Upper lobe of left lung (tissue), 6 donors: Measurements from ENCODE around the gene AGTPBP1. TPM values are rescaled to one million over a fixed set of nuclear protein-coding genes. Genes with fewer than 3 reads are reported as not detected.
A peak's percentile ranks its signal among the peaks of the same experiment; 100 is the strongest.

Experiments used
- ATAC-seq, 2 donors: fragments of 200-7000 bp; cut with Tn5 transposase; one replicate each; pipeline ENCODE4 v1.9.1; 2022; ENCODE audit warnings: mild to moderate bottlenecking in 2 of 2, moderate library complexity in 2 of 2; ENCODE audit not compliant: low FRiP score in 2 of 2
- DNase-seq, 2 donors: peaks; one replicate each; pipeline ENCODE4 v3.0.0-alpha.2; 2019 to 2020
- H3K27ac ChIP-seq, 4 donors: fragments of 200-600 bp; sonication (generic); one replicate each; pipeline ENCODE4 v1.5.1; 2016 to 2019
- H3K27me3 ChIP-seq, 4 donors: fragments of 200-600 bp; sonication (generic); one replicate each; pipeline ENCODE4 v1.5.1; 2017 to 2019
- H3K36me3 ChIP-seq, 4 donors: fragments of 200-600 bp; sonication (generic); one replicate each; pipeline ENCODE4 v1.5.1; 2016 to 2019
- H3K4me1 ChIP-seq, 4 donors: fragments of 200-600 bp; sonication (generic); one replicate each; pipeline ENCODE4 v1.5.1; 2018 to 2019
- H3K4me3 ChIP-seq, 4 donors: fragments of 200-600 bp; sonication (generic); one replicate each; pipeline ENCODE4 v1.5.1; 2017 to 2019; ENCODE audit warnings: mild to moderate bottlenecking in 2 of 4, moderate library complexity in 1 of 4
- H3K9me3 ChIP-seq, 4 donors: fragments of 200-600 bp; sonication (generic); one replicate each; pipeline ENCODE4 v1.5.1; 2018 to 2019
- EP300 ChIP-seq, 4 donors: sonication (generic); formaldehyde crosslinking; IDR thresholded peaks; one replicate each; pipeline ENCODE4 v1.5.1; 2017; ENCODE audit warnings: antibody characterized with exemption in 4 of 4, control low read depth in 2 of 4
- POLR2A ChIP-seq, 4 donors: fragments of 450-650 bp; IDR thresholded peaks; one replicate each; pipeline ENCODE4 v1.5.1; 2016 to 2017; ENCODE audit warnings: antibody characterized with exemption in 4 of 4, mild to moderate bottlenecking in 2 of 4
- POLR2AphosphoS5 ChIP-seq, 2 donors: sonication (generic); formaldehyde crosslinking; IDR thresholded peaks; one replicate each; pipeline ENCODE4 v1.5.1; 2017; ENCODE audit warnings: antibody characterized with exemption in 2 of 2
- WGBS, 2 donors: methylation state at CpG; one replicate each; pipeline ENCODE4 v1.1.5; 2017 to 2018; 5-methylcytosine and 5-hydroxymethylcytosine counted together
- total RNA-seq, 6 donors: library from RNA; depleted of rRNA in 4 of 6; stranded (reverse); fragments of >200 nt in 4 of 6; gene quantifications; one replicate each; pipeline versions ENCODE4 v1.1.0 to v1.2.1, GENCODE V29; 2016 to 2021
- TF ChIP-seq, protein P1 (sequence below), 6 experiments: fragments of 450-650 bp in 4 of 6; fragments of 200-600 bp in 2 of 6; sonication (generic) in 2 of 6; IDR thresholded peaks; one replicate each; pipeline ENCODE4 v1.5.1; 2016 to 2019; ENCODE audit warnings: antibody characterized with exemption in 6 of 6
- donor health status: DM: no; HTN: no; CAD: no; lungs with moderate emphysema.
- donor health status: DM: no; HTN: yes; CAD: no; lungs with severe emphysema.

The AGTPBP1 gene
- total RNA-seq, 6 donors from 2014 or later, result 27.3 to 65.2 (median 40.4) TPM

DNA sequence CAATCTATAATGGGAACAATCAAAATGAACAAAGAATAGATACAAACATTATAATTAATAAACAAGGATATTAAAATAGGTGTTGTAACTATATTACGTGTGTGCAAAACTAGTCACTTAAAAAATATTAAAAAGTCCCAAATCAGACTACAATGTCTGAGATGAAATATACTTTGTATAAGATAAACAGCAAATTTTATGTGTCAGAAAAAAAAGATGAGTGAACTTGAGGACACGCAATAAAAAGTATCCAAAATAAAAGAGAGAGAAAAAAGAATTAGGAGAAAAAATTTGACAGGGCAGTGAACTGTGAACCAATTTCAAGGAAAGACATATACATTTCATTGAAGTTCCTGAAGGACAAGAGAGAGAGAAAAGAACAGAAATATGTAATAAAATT lies 37.0 kb downstream of the AGTPBP1 start:
- ATAC-seq, result no peak
- H3K27me3 ChIP-seq, result no peaks in the 10 kb centered on the region
- H3K4me1 ChIP-seq, result peaks cover 0 to 9% (median 3%) of the 10 kb centered on the region in 4 donors
- TF ChIP-seq, protein P1, sequence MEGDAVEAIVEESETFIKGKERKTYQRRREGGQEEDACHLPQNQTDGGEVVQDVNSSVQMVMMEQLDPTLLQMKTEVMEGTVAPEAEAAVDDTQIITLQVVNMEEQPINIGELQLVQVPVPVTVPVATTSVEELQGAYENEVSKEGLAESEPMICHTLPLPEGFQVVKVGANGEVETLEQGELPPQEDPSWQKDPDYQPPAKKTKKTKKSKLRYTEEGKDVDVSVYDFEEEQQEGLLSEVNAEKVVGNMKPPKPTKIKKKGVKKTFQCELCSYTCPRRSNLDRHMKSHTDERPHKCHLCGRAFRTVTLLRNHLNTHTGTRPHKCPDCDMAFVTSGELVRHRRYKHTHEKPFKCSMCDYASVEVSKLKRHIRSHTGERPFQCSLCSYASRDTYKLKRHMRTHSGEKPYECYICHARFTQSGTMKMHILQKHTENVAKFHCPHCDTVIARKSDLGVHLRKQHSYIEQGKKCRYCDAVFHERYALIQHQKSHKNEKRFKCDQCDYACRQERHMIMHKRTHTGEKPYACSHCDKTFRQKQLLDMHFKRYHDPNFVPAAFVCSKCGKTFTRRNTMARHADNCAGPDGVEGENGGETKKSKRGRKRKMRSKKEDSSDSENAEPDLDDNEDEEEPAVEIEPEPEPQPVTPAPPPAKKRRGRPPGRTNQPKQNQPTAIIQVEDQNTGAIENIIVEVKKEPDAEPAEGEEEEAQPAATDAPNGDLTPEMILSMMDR (IDR thresholded peaks at IDR 0.05), result no peak
- no peak for TF ChIP-seq EP300 (IDR thresholded peaks at IDR 0.05)
- TF ChIP-seq POLR2A (IDR thresholded peaks at IDR 0.05), result no peak
- no peak for TF ChIP-seq POLR2AphosphoS5 (IDR thresholded peaks at IDR 0.05)
- no peak for DNase-seq
- WGBS, 2 donors, result 96 to 97% methylated on average over 2 of the region's 2 CpGs
- no peaks in the 10 kb centered on the region for H3K36me3 ChIP-seq
- no peak overlapping the region for H3K27ac ChIP-seq
- H3K4me3 ChIP-seq, result no peak overlapping the region
- peaks cover 0 to 5% (median 0%) of the 10 kb centered on the region in 4 donors for H3K9me3 ChIP-seq

DNA sequence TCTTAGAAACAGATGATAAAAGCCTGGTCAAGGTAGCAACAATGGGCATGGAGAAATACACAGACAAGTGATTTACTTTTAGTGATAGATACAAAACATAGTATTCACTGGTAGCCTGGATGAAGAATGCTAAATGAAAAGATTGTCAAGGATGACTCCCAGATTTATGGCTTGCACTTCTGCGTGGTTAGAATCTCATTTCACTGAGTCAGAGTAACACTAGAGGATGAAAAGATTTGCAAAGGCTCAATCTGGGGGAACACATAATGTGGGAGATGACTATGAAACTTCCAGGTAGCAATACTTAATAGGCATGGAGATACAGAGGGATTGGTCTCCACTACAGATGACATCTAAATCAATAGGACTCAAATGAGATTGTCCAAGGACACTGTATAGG lies 38.4 kb downstream of the AGTPBP1 start:
- no peaks in the 10 kb centered on the region for H3K9me3 ChIP-seq
- H3K36me3 ChIP-seq, result no peaks in the 10 kb centered on the region
- ATAC-seq, result no peak
- no peak for DNase-seq
- no peak for TF ChIP-seq EP300 (IDR thresholded peaks at IDR 0.05)
- TF ChIP-seq, protein P1 (IDR thresholded peaks at IDR 0.05), result no peak
- no peak for TF ChIP-seq POLR2A (IDR thresholded peaks at IDR 0.05)
- TF ChIP-seq POLR2AphosphoS5 (IDR thresholded peaks at IDR 0.05), result no peak
- H3K27ac ChIP-seq, result no peak overlapping the region
- peaks cover 0 to 9% (median 3%) of the 10 kb centered on the region in 4 donors for H3K4me1 ChIP-seq
- no peak overlapping the region for H3K4me3 ChIP-seq
- H3K27me3 ChIP-seq, result no peaks in the 10 kb centered on the region
- WGBS, 2 donors, result 84 to 88% methylated on average over 1 of the region's 1 CpG

DNA sequence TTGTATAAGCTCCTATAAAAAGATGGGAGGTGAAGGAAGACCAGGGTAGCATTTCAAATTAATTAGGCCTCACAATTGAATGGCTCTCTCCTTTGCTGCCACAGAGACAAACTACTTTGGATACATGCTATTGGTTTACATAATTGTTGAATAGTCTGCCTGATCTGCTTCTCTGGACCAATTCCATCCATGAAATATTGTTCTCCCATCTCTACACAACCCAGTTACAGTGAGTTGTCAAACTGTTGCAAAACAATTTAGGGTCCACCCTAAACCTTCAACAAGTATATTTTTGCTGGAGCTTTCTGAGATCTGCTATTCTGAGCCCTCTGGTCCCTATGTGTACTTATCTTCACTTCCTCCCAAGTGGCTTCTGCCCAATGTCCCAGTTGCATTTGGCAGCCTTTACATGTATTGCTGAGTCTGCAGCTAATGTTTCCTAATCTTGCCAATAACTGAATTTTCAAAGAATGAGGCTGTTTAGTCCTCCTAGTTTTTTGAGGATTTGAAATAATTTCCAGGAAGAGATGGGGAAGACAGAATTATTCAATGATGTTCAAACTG lies 38.9 kb downstream of the AGTPBP1 start:
- H3K9me3 ChIP-seq, result no peaks in the 10 kb centered on the region
- ATAC-seq (peak in 1 of 2 donors; percentile 59), DNase-seq (no peak)
- no peak overlapping the region for H3K4me3 ChIP-seq
- H3K4me1 ChIP-seq, result peaks cover 0 to 9% (median 3%) of the 10 kb centered on the region in 4 donors
- no peaks in the 10 kb centered on the region for H3K27me3 ChIP-seq
- no peak for TF ChIP-seq POLR2A (IDR thresholded peaks at IDR 0.05)
- H3K27ac ChIP-seq, result no peak overlapping the region
- H3K36me3 ChIP-seq, result no peaks in the 10 kb centered on the region

DNA sequence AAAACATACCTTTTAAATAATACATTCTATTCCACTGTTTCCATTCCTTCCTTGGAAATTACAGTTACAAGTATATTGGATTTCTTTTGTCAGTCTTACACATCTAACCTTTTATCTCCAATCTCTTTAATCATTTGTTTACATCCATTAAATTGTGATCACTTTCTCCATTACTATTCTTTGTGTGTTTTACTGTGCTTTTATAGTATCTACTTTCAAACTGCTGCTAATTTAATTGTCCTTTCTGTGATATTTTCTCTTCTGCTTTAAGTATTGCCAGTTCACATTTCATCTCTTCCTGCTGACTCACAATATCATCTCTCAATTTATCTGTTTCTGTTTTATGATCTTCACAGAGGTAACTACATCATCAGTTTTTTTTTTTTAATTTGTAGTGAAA lies 39.6 kb downstream of the AGTPBP1 start:
- Histone ChIP-seq H3K27ac (no peak overlapping the region), H3K4me1 (peaks cover 0 to 9% (median 3%) of the 10 kb centered on the region in 4 donors), H3K36me3 (no peaks in the 10 kb centered on the region), H3K9me3 (no peaks in the 10 kb centered on the region), H3K4me3 (no peak overlapping the region), H3K27me3 (no peaks in the 10 kb centered on the region)
- DNase-seq, result no peak
- ATAC-seq, result no peak
- TF ChIP-seq POLR2AphosphoS5 (IDR thresholded peaks at IDR 0.05), result no peak
- TF ChIP-seq POLR2A (IDR thresholded peaks at IDR 0.05), result no peak
- TF ChIP-seq, protein P1 (IDR thresholded peaks at IDR 0.05), result no peak
- no peak for TF ChIP-seq EP300 (IDR thresholded peaks at IDR 0.05)

DNA sequence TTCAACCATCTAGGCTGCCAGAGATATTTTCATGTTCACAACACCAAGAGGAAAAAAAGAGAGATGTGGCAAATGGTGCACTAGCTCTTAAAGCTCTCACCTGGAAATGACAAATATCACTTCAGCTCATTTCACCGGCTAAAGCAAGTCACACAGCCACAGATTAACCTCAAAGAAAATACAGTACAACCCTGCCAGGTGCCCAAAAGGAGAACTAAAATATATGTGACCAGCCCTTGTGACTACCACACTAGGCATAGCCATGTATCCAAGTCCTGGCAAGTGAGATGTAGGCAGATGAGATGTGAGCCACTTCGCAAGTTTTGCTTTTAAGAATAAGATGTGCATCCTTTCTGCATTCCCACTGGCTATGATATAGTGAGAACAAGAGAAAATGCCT lies 41.4 kb downstream of the AGTPBP1 start:
- 75 to 81% methylated on average over 2 of the region's 2 CpGs for WGBS, 2 donors
- Histone ChIP-seq H3K4me3 (no peak overlapping the region), H3K27me3 (no peaks in the 10 kb centered on the region), H3K4me1 (peaks cover 0 to 9% (median 3%) of the 10 kb centered on the region in 4 donors), H3K9me3 (no peaks in the 10 kb centered on the region), H3K36me3 (no peaks in the 10 kb centered on the region), H3K27ac (no peak overlapping the region)
- DNase-seq, result no peak
- TF ChIP-seq POLR2A (IDR thresholded peaks at IDR 0.05) (no peak), POLR2AphosphoS5 (IDR thresholded peaks at IDR 0.05) (no peak), EP300 (IDR thresholded peaks at IDR 0.05) (no peak)
- TF ChIP-seq, protein P1 (IDR thresholded peaks at IDR 0.05), result no peak
- no peak for ATAC-seq
